HepG2 (cell line): ENCODE measurements around the gene KIF22. TPM values are rescaled to one million over a fixed set of nuclear protein-coding genes. Genes with fewer than 3 reads are reported as not detected.

Source experiments
- ATF7 ChIP-seq, 2 experiments: fragments of 450-650 bp in 1 of 2; sonication (generic) in 1 of 2; formaldehyde crosslinking in 1 of 2; IDR thresholded peaks; 2 replicates each; pipeline versions ENCODE4 v1.4.0 to v1.6.1; 2016 to 2020; ENCODE audit warnings: antibody characterized with exemption in 1 of 2, mild to moderate bottlenecking in 1 of 2, missing genetic modification reagents in 1 of 2
- ETV6 ChIP-seq: sonication (generic); formaldehyde crosslinking; conservative IDR thresholded peaks from 2 replicates; pipeline ENCODE4 v1.4.0; 2020; ENCODE audit warnings: missing genetic modification reagents
- FOXJ3 ChIP-seq: sonication (generic); formaldehyde crosslinking; IDR thresholded peaks from 2 replicates; pipeline ENCODE4 v1.4.0; 2020; ENCODE audit warnings: missing genetic modification reagents, mild to moderate bottlenecking, borderline replicate concordance
- FOXK2 ChIP-seq: fragments of 450-650 bp; IDR thresholded peaks from 2 replicates; pipeline ENCODE4 v1.6.1; 2016
- HDAC6 ChIP-seq: fragments of 200-600 bp; sonication (generic); IDR thresholded peaks from 2 replicates; pipeline ENCODE4 v1.7.0; 2017; ENCODE audit warnings: mild to moderate bottlenecking, antibody characterized with exemption, low read length, low read depth
- HNF4A ChIP-seq: sonication (generic); formaldehyde crosslinking; IDR thresholded peaks from 2 replicates; pipeline ENCODE4 v1.4.0; 2020; ENCODE audit warnings: missing genetic modification reagents
- IRF1 ChIP-seq: sonication (generic); formaldehyde crosslinking; IDR thresholded peaks from 2 replicates; pipeline ENCODE4 v1.4.0; 2020; ENCODE audit warnings: low read depth, mild to moderate bottlenecking, missing genetic modification reagents
- KAT8 ChIP-seq: IDR thresholded peaks from 2 replicates; pipeline ENCODE4 v1.6.1; 2016; ENCODE audit warnings: missing genetic modification reagents, missing compliant biosample characterization
- PBX3 ChIP-seq: sonication (generic); formaldehyde crosslinking; IDR thresholded peaks from 2 replicates; pipeline ENCODE4 v1.8.1; 2023; ENCODE audit warnings: missing genetic modification reagents, inconsistent platforms, borderline replicate concordance
- PHF5A ChIP-seq: IDR thresholded peaks from one replicate; pipeline ENCODE4 v1.6.1; 2018; ENCODE audit warnings: low read depth, missing genetic modification reagents; ENCODE audit not compliant: unreplicated experiment
- POGZ ChIP-seq: sonication (generic); formaldehyde crosslinking; IDR thresholded peaks from 2 replicates; pipeline ENCODE4 v1.4.0; 2020; ENCODE audit warnings: mild to moderate bottlenecking, missing genetic modification reagents
- PRMT3 ChIP-seq: sonication (generic); formaldehyde crosslinking; IDR thresholded peaks from 2 replicates; pipeline ENCODE4 v1.8.1; 2022; ENCODE audit warnings: low read depth, mild to moderate bottlenecking, moderate library complexity, missing genetic modification reagents, borderline replicate concordance
- TBP ChIP-seq: sonication (generic); formaldehyde crosslinking; IDR thresholded peaks from 2 replicates; pipeline ENCODE4 v1.5.0; 2020; ENCODE audit warnings: missing genetic modification reagents
- ZBTB25 ChIP-seq: IDR thresholded peaks from 2 replicates; pipeline ENCODE4 v1.6.1; 2018; ENCODE audit warnings: missing genetic modification reagents
- ZBTB39 ChIP-seq: sonication (generic); formaldehyde crosslinking; IDR thresholded peaks from 2 replicates; pipeline ENCODE4 v1.5.0; 2020; ENCODE audit warnings: missing genetic modification reagents
- ZFP37 ChIP-seq: sonication (generic); formaldehyde crosslinking; IDR thresholded peaks from 2 replicates; pipeline ENCODE4 v1.4.0; 2020; ENCODE audit warnings: missing genetic modification reagents, borderline replicate concordance
- ZKSCAN8 ChIP-seq: IDR thresholded peaks from 2 replicates; pipeline ENCODE4 v1.6.1; 2016; ENCODE audit warnings: borderline replicate concordance, missing genetic modification reagents, missing compliant biosample characterization
- ZNF576 ChIP-seq: sonication (generic); formaldehyde crosslinking; IDR thresholded peaks from 2 replicates; pipeline ENCODE4 v1.4.0; 2020; ENCODE audit warnings: mild to moderate bottlenecking, missing genetic modification reagents
- ZNF740 ChIP-seq: sonication (generic); formaldehyde crosslinking; IDR thresholded peaks from 2 replicates; pipeline ENCODE4 v1.4.0; 2020; ENCODE audit warnings: missing genetic modification reagents
- polyA plus RNA-seq, 8 experiments: library from polyadenylated mRNA; depleted of rRNA in 3 of 8; stranded (reverse) in 7 of 8; unstranded in 1 of 8; fragments of >200 nt; fragmentation: Illumina TruSeq in 4 of 8; extraction: Trizol in 4 of 8; gene quantifications; 2 replicates each; pipeline versions ENCODE4 v1.2.1 to v1.2.3, GENCODE V29; 2011 to 2016; ENCODE audit warnings: low read depth in 4 of 8, missing spikeins in 1 of 8, mixed read lengths in 1 of 8; ENCODE audit not compliant: insufficient read depth in 1 of 8
- total RNA-seq, 5 experiments: library from RNA; depleted of rRNA; stranded (reverse); fragments of >200 nt; fragmentation: Illumina TruSeq; extraction: Trizol; gene quantifications; 2 replicates each; pipeline ENCODE4 v1.2.3, GENCODE V29; 2016; ENCODE audit warnings: low read depth in 1 of 5

The KIF22 gene
- total and polyA plus RNA-seq, 2 of the 13 experiments (the other 11 are each of a cell fraction or from before 2014, with no cell fraction given), result 95.8 to 118 TPM

- TF ChIP-seq PBX3 (CRISPR knock-in tag) (peak; percentile 92; the same call in 1 of the 2 replicates), ZBTB25 (peak; percentile 96), ZBTB39 (CRISPR knock-in tag) (no peak; the same call in 1 of the 2 replicates), HNF4A (CRISPR knock-in tag) (peak; percentile 48), TBP (CRISPR knock-in tag) (no peak), FOXK2 (peak; percentile 10; the same call in 1 of the 2 replicates), HDAC6 (no peak), PHF5A (CRISPR knock-in tag) (no peak), ZNF740 (CRISPR knock-in tag) (0 out of 2 replicates have a peak, but pooled peaks have one; percentile 75), FOXJ3 (CRISPR knock-in tag) (no peak; the same call in 1 of the 2 replicates), ZFP37 (peak; percentile 98), ZKSCAN8 (CRISPR knock-in tag) (peak; percentile 65; the same call in 1 of the 2 replicates), PRMT3 (CRISPR knock-in tag) (peak; percentile 95), ZNF576 (CRISPR knock-in tag) (peak; percentile 85; the same call in 1 of the 2 replicates), KAT8 (CRISPR knock-in tag) (peak; percentile 73), POGZ (CRISPR knock-in tag) (peak; percentile 75), ATF7 (IDR thresholded peaks at IDR 0.05) (no peak), ATF7 (CRISPR knock-in tag; IDR thresholded peaks at IDR 0.05) (peak; percentile 84; the same call in 1 of the 2 replicates), ETV6 (CRISPR knock-in tag) (0 out of 2 replicates have a peak, but pooled peaks have one; percentile 18), IRF1 (CRISPR knock-in tag) (peak; percentile 99)
Measured at GRCh38 chr16:29807426-29808218, 17.1 kb downstream of the KIF22 start (continued).
